PC-9 (cell line): ENCODE results near the gene C7orf57.

Experiments used
- CTCF ChIP-seq: fragments of 200-600 bp; sonication (generic); conservative IDR thresholded peaks from 2 replicates; pipeline ENCODE4 v1.6.1; 2017; ENCODE audit warnings: mixed run types, antibody characterized with exemption, mild to moderate bottlenecking, moderate library complexity
- EZH2 ChIP-seq: fragments of 200-600 bp; sonication (generic); IDR thresholded peaks from 2 replicates; pipeline ENCODE4 v1.8.0; 2017; ENCODE audit warnings: antibody characterized with exemption, low read depth

GRCh38 chr7:48011323-48011722 is 24.0 kb upstream of the C7orf57 start:
- TF ChIP-seq EZH2 (no peak), CTCF (no peak)
